Fibroblast of the aortic adventitia (primary cell): ENCODE data around the gene MICU1. TPM values are rescaled to one million over a fixed set of nuclear protein-coding genes. Genes with fewer than 3 reads are reported as not detected.
"Not testable (repeated sequence)": the region's sequence is repeated elsewhere in the genome, so short reads cannot be mapped to it uniquely, and the experiment has no call there.

ENCODE experiments used
- DNase-seq: peaks from one replicate; pipeline ENCODE4 v3.0.0-alpha.2; 2010; ENCODE audit warnings: low read depth
- H3K4me3 ChIP-seq: 2 replicates; pipeline ENCODE4 v1.5.1; 2011; ENCODE audit warnings: low read depth, mild to moderate bottlenecking, control low read depth, low read length, moderate library complexity
- CTCF ChIP-seq: IDR thresholded peaks from 2 replicates; pipeline ENCODE4 v1.5.1; 2011; ENCODE audit warnings: mild to moderate bottlenecking, low read length, control low read depth, inconsistent platforms; ENCODE audit not compliant: insufficient read depth
- total RNA-seq: library from RNA; depleted of rRNA; stranded (reverse); fragments of >200 nt; gene quantifications from 2 replicates; pipeline ENCODE4 v1.2.3, GENCODE V29; 2012; ENCODE audit warnings: low replicate concordance

Gene MICU1
- total RNA-seq, 1 donor: 58.3 TPM

- no peak for DNase-seq
- TF ChIP-seq CTCF: no peak
- H3K4me3 ChIP-seq: no peak overlapping the region
Measured at GRCh38 chr10:72483471-72483870, 142.4 kb downstream of the MICU1 start.

- no peak for DNase-seq
- TF ChIP-seq CTCF: no peak
- H3K4me3 ChIP-seq: no peak overlapping the region
Measured at GRCh38 chr10:72480861-72481260, 145.0 kb downstream of the MICU1 start.

DNA sequence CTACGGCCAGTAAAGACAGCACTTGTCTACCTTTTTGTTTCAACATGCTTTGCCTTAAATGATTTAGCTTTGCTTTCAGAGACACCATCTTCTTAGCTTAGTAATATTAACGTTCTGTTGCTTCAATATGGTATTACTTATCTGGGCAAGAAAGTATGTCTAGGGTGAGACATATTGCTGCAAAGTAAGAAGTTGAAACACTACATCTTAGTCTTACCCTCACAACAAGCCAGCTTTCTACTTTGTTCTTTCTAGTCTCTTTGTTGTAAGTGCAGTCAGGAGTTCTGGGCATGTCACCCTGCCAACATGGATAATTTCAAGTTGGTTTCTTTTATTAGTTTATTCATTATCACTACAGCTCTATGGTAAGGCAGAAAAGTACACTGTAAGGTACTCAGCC lies 148.4 kb downstream of the MICU1 start:
- no peak overlapping the region for H3K4me3 ChIP-seq
- DNase-seq: no peak
- no peak for TF ChIP-seq CTCF

DNA sequence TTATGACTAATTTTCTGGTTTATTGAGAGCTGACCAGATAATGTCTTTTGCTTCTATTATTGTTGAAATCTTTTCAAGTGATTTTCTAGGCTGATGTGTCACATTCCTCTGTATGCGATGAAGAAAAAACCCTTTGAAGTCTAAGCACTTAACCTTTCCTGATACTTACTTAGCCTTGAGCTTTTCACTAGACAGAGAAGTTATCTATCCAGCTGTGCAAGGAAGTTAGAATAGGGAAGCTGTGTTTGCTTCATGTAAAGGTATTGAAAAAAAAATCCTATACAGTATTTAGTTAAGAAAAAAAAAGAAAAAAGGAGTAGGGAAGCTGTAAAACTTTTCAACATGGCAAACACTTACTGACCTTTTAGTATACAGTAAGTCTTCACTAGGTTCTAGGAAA lies 153.6 kb downstream of the MICU1 start:
- no peak for DNase-seq
- no peak for TF ChIP-seq CTCF
- no peak overlapping the region for H3K4me3 ChIP-seq

DNA sequence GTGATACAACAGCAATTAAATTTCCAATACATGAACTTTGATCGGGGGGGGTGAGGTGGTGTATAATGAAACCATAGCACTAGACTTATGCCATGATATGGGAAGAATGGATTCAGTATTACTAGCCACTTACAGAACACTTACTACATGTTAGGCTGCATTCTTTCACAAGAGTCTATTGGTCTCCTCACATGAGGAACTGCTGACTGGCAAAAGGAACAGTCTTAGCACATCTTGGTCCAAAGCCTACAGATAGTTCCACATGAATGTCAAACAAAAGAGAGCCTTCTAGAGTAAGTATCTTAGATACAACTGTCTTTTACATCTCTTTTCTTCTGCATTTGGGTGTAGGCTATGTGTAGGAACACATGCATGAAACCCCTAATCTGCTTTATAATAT lies 155.2 kb downstream of the MICU1 start:
- TF ChIP-seq CTCF: no peak
- H3K4me3 ChIP-seq: no peak overlapping the region
- DNase-seq: no peak

DNA sequence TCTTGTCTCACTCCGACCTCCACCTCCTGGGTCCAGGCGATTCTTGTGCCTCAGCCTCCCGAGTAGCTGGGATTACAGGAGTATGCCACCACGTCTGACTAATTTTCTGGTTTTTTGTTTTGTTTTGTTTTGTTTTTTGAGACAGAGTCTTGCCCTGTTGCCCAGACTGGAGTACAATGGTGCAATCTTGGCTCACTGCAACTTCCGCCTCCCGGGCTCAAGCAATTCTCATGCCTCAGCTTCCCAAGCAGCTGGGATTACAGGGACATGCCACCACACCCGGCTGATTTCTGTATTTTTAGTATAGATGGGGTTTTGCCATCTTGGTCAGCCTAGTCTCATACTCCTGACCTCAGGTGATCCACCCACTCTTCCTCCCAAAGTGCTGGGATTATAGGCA lies 158.8 kb downstream of the MICU1 start:
- not testable (repeated sequence) for H3K4me3 ChIP-seq, DNase-seq

- no peak overlapping the region for H3K4me3 ChIP-seq
- DNase-seq: no peak
- no peak for TF ChIP-seq CTCF
Measured at GRCh38 chr10:72466018-72466417, 159.9 kb downstream of the MICU1 start.
